Stomach smooth muscle (tissue), 2 donors: ENCODE results near the gene ELFN1.

Experiments used
- H3K27ac ChIP-seq: one replicate; pipeline ENCODE4 v1.7.0; 2013; ENCODE audit warnings: mild to moderate bottlenecking, low read length, inconsistent platforms
- H3K27me3 ChIP-seq, 2 donors: one replicate each; pipeline ENCODE4 v1.7.0; 2013; ENCODE audit warnings: low read length in 2 of 2; ENCODE audit not compliant: insufficient read depth in 2 of 2, control insufficient read depth in 1 of 2
- H3K36me3 ChIP-seq, 2 donors: one replicate each; pipeline ENCODE4 v1.7.0; 2013; ENCODE audit warnings: low read length in 2 of 2; ENCODE audit not compliant: control insufficient read depth in 2 of 2, insufficient read depth in 2 of 2
- H3K4me1 ChIP-seq: one replicate; pipeline ENCODE4 v1.7.0; 2013; ENCODE audit warnings: low read length; ENCODE audit not compliant: control insufficient read depth, insufficient read depth
- H3K4me3 ChIP-seq, 2 donors: one replicate each; pipeline ENCODE4 v1.7.0; 2013; ENCODE audit warnings: low read length in 2 of 2
- H3K9ac ChIP-seq, 2 donors: one replicate each; pipeline ENCODE4 v1.7.0; 2013; ENCODE audit warnings: low read length in 2 of 2, mild to moderate bottlenecking in 1 of 2
- H3K9me3 ChIP-seq, 2 donors: one replicate each; pipeline ENCODE4 v1.7.0; 2013; ENCODE audit warnings: low read length in 2 of 2; ENCODE audit not compliant: control insufficient read depth in 2 of 2
- donor health status: healthy.
- donor health status: Pancreatic carcinoma.

ELFN1 gene

GRCh38 chr7:1737523-1737922 is 67.4 kb downstream of the ELFN1 start:
- H3K9me3 ChIP-seq = no peaks in the 10 kb centered on the region

GRCh38 chr7:1737956-1738355 is 67.9 kb downstream of the ELFN1 start:
- H3K36me3 ChIP-seq = no peaks in the 10 kb centered on the region
- H3K4me1 ChIP-seq = no peaks in the 10 kb centered on the region
- H3K27ac ChIP-seq = no peak overlapping the region
- H3K4me3 ChIP-seq = no peak overlapping the region
- no peak overlapping the region for H3K9ac ChIP-seq
- H3K27me3 ChIP-seq = peaks cover 0 to 2% of the 10 kb centered on the region in 2 donors
- no peaks in the 10 kb centered on the region for H3K9me3 ChIP-seq

More at GRCh38 chr7:1737523-1737922, 67.4 kb downstream of the ELFN1 start:
- H3K36me3 ChIP-seq = no peaks in the 10 kb centered on the region
- H3K4me3 ChIP-seq = no peak overlapping the region
- no peak overlapping the region for H3K9ac ChIP-seq
- peaks cover 0 to 2% of the 10 kb centered on the region in 2 donors for H3K27me3 ChIP-seq
- H3K4me1 ChIP-seq = no peaks in the 10 kb centered on the region
- H3K27ac ChIP-seq = no peak overlapping the region

DNA sequence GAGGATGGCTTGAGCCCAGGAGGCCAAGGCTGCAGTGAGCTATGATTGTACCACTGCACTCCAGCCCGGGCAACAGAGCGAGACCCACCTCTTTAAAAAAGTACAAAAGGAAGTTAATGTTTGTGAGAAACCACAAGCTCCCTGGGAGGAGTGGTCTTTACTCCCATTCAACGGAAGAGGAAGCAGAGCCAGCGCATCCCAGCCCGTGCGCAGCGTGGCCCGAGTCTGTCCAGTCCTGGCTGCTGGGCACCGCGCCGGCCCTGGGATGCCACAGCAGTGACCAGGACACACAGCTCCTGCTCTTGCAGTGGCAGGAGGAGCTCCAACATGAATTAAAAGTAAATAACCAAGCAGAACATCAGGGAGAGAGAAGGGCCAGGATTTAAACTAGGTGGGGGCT is 68.4 kb downstream of the ELFN1 start:
- Histone ChIP-seq H3K27me3 (peaks cover 0 to 2% of the 10 kb centered on the region in 2 donors), H3K36me3 (no peaks in the 10 kb centered on the region), H3K27ac (no peak overlapping the region), H3K4me3 (no peak overlapping the region), H3K9ac (no peak overlapping the region), H3K9me3 (no peaks in the 10 kb centered on the region), H3K4me1 (no peaks in the 10 kb centered on the region)

GRCh38 chr7:1738956-1739355 is 68.9 kb downstream of the ELFN1 start:
- H3K27ac ChIP-seq = no peak overlapping the region
- no peaks in the 10 kb centered on the region for H3K4me1 ChIP-seq
- no peak overlapping the region for H3K9ac ChIP-seq
- no peaks in the 10 kb centered on the region for H3K9me3 ChIP-seq
- H3K4me3 ChIP-seq = no peak overlapping the region
- H3K27me3 ChIP-seq = peaks cover 0 to 2% of the 10 kb centered on the region in 2 donors
- H3K36me3 ChIP-seq = no peaks in the 10 kb centered on the region

DNA sequence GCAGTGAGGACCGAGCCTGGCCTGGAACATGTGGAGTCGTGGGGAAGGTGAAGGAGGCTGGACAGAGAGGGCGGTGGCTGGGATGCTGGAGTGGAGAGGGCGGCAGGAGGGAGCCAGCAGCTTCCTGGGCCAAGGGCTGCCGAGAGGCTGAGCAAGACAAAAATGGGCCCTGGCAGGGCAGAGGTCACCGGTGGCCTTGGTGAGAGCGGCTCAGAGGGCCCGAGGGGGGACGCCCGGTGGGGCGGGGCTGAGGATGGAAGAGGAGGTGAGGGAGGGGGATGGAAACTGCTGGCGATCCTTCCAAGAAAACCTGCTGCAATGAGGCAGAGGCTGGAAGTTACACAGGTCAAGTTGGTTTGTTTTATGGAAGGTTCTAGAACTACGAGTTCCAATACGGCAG is 69.5 kb downstream of the ELFN1 start:
- H3K27me3 ChIP-seq = peaks cover 0 to 2% of the 10 kb centered on the region in 2 donors
- H3K9ac ChIP-seq = no peak overlapping the region
- no peaks in the 10 kb centered on the region for H3K9me3 ChIP-seq
- H3K4me1 ChIP-seq = no peaks in the 10 kb centered on the region
- no peak overlapping the region for H3K4me3 ChIP-seq
- H3K36me3 ChIP-seq = no peaks in the 10 kb centered on the region
- H3K27ac ChIP-seq = no peak overlapping the region

- H3K4me3 ChIP-seq = no peak overlapping the region
- H3K36me3 ChIP-seq = no peaks in the 10 kb centered on the region
- H3K27ac ChIP-seq = no peak overlapping the region
- H3K27me3 ChIP-seq = peaks cover 0 to 2% of the 10 kb centered on the region in 2 donors
- H3K9ac ChIP-seq = no peak overlapping the region
- H3K4me1 ChIP-seq = no peaks in the 10 kb centered on the region
- no peaks in the 10 kb centered on the region for H3K9me3 ChIP-seq
Observed at GRCh38 chr7:1740214-1740613, 70.1 kb downstream of the ELFN1 start.

GRCh38 chr7:1741246-1741645 is 71.2 kb downstream of the ELFN1 start:
- Histone ChIP-seq H3K9me3 (no peaks in the 10 kb centered on the region), H3K9ac (no peak overlapping the region), H3K4me1 (no peaks in the 10 kb centered on the region), H3K27ac (no peak overlapping the region), H3K27me3 (peaks cover 0 to 2% of the 10 kb centered on the region in 2 donors), H3K36me3 (no peaks in the 10 kb centered on the region), H3K4me3 (no peak overlapping the region)

DNA sequence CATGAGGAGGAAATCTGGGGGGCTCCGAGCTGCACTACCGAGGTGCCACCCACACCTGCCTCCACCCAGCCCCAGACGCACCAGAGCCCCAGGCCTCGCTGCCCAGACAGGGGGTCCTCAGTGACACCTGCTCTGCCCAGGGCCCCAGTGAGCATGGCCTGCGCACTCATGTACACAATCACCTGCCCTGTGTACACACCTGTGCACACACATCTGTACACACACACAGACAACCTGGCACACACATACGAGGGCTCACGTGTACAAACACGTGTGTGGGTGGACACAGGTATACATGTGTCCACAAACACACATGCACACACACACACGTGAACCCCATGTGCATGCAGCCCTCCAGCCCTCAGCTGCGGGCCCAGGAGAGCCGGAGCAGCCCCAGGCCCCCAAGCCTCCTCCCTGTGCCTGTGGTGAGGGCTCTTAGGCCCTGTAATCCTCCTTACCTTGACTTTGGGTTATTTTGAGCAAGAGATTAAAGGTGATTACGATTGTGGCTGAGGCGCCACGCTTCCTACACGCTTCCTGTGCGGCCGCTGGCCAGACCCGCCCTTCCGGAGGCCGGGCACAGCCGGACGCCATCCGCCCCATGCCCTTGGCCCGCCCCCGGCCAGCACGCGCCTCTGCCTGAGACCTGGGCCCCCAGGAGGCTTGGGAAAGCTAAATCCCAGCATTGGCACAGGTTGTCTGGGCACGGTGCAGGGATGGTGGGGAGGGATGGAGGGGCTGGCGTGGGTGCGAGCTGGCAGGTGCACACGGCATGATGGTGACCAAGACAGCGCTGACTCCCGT is 71.9 kb downstream of the ELFN1 start:
- no peaks in the 10 kb centered on the region for H3K9me3 ChIP-seq
- no peak overlapping the region for H3K27ac ChIP-seq
- H3K9ac ChIP-seq = no peak overlapping the region
- H3K4me1 ChIP-seq = no peaks in the 10 kb centered on the region
- no peak overlapping the region for H3K4me3 ChIP-seq
- H3K27me3 ChIP-seq = peaks cover 0 to 2% of the 10 kb centered on the region in 2 donors
- no peaks in the 10 kb centered on the region for H3K36me3 ChIP-seq

DNA sequence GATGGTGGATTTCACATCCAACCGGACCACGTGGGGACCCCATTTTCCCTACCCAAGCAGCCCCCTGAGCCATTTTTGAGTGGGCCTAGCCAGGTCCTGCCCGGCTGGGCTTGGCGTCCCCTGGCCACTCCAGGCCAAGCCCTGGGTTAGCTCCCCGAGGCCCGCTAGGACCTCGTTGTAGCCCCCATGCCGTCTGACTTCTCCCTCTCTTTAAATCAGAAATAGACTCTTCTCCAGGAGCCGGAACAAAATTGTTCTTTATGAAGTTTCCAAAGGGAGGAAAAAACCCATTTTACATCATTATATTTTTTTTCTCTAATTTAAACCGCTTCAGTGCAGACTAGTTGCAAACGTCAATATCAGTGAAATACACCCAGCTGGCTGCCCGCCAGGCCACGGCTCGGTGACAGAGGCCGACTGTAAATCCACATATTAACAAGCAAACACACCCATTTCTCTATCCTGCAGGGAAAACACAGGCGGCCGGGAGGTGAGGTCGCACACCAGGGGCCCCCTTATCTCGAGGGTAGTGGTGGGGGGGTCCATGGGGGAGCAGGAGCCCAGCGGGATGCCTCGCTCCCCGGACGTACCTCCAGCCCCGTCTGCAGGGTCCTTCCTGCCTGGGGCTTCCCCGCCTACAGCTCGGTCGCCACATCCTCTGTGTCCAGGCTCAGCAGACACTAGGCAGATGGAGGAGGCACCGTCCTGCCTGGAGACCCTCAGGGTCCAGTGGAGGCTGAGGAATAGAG is 72.7 kb downstream of the ELFN1 start:
- Histone ChIP-seq H3K36me3 (no peaks in the 10 kb centered on the region), H3K4me1 (no peaks in the 10 kb centered on the region), H3K27ac (no peak overlapping the region), H3K9ac (no peak overlapping the region), H3K9me3 (no peaks in the 10 kb centered on the region), H3K4me3 (no peak overlapping the region), H3K27me3 (peaks cover 0 to 2% of the 10 kb centered on the region in 2 donors)

DNA sequence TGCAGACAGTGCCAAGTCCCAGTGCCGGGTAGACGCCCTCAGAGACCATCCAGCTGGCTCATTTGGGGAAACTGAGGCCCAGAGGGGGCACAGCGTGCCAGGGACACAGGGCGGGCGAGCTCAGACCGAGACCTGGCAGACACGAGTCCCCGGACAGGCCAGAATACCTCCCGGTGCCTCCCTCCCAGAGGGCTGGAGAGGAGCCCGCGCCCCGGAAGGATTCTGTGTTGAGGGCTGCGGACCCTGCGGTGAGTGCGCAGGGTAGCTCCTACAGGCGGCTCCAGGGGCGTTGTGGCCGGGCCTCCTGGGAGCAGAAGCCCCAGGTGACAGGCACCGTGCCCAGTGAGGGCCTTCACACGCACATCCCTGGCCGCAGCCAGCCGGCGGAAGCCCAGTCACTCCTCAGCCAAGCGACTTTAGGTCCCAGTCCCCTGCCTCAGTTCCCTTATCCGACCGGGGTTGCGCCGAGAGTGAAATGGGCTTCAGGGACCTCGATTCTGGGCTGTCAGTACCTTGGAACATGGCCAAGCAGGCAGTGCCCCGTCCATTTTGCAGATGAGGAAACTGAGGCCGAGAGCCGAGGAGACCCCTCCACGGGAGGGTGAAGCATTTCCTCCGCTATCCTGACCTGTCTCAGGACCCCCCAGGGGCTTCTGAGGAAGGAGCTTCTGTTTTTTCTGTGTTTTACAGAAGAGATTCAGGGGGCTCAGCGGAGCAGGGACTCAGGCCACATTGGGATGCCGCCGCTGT is 73.6 kb downstream of the ELFN1 start:
- no peaks in the 10 kb centered on the region for H3K9me3 ChIP-seq
- H3K27ac ChIP-seq = no peak overlapping the region
- H3K9ac ChIP-seq = no peak overlapping the region
- no peaks in the 10 kb centered on the region for H3K4me1 ChIP-seq
- peaks cover 0 to 3% of the 10 kb centered on the region in 2 donors for H3K27me3 ChIP-seq
- H3K4me3 ChIP-seq = no peak overlapping the region
- H3K36me3 ChIP-seq = no peaks in the 10 kb centered on the region
